HG03139 (cell line): ENCODE data around the gene GPX1.

Source experiments
- ATAC-seq: cut with Tn5 transposase; IDR thresholded peaks from one replicate; pipeline ENCODE4 v1.9.1; 2021; ENCODE audit not compliant: unreplicated experiment

The GPX1 gene

GRCh38 chr3:49313896-49314688, 44.1 kb downstream of the GPX1 start:
- no peak for ATAC-seq

GRCh38 chr3:49311283-49311682, 46.9 kb downstream of the GPX1 start:
- ATAC-seq = no peak

GRCh38 chr3:49310677-49311076, 47.5 kb downstream of the GPX1 start:
- ATAC-seq = no peak
